Ureter (tissue), 1 donor: ENCODE data around the gene DPPA5. TPM values are rescaled to one million over a fixed set of nuclear protein-coding genes. Genes with fewer than 3 reads are reported as not detected.

Source experiments
- total RNA-seq: library from RNA; stranded (reverse); gene quantifications from one replicate; pipeline ENCODE4 v1.2.4, GENCODE V29; 2023
- donor health status: DM: yes; HTN: yes; CAD: no.

Gene DPPA5
- total RNA-seq, 1 donor from 2014 or later: not detected

Other genes starting within 250 kb of the DPPA5 start
- not detected for gene KHDC1L, start 128.8 kb downstream of the DPPA5 start, total RNA-seq
- gene KHDC1, start 91.1 kb downstream of the DPPA5 start, total RNA-seq: 1.5 TPM
- gene KHDC3L, start 8.4 kb upstream of the DPPA5 start, total RNA-seq: not detected
- gene OOEP, start 15.6 kb upstream of the DPPA5 start, total RNA-seq: not detected
- gene DDX43, start 40.6 kb upstream of the DPPA5 start, total RNA-seq: 0.94 TPM
- gene CGAS, start 98.0 kb upstream of the DPPA5 start, total RNA-seq: 5.2 TPM
- 42.5 TPM for gene MTO1, start 107.5 kb upstream of the DPPA5 start, total RNA-seq
- gene EEF1A1, start 166.8 kb upstream of the DPPA5 start, total RNA-seq: 10,940 TPM